ENCODE results near the gene PDE4B. TPM values are rescaled to one million over a fixed set of nuclear protein-coding genes. Genes with fewer than 3 reads are reported as not detected.

Gene PDE4B
- total and polyA plus RNA-seq, 10 of the 15 experiments (the other 5 are each of a cell fraction or from before 2014, with no cell fraction given) = 3.0 to 13.2 (median 5.7) TPM

DNA sequence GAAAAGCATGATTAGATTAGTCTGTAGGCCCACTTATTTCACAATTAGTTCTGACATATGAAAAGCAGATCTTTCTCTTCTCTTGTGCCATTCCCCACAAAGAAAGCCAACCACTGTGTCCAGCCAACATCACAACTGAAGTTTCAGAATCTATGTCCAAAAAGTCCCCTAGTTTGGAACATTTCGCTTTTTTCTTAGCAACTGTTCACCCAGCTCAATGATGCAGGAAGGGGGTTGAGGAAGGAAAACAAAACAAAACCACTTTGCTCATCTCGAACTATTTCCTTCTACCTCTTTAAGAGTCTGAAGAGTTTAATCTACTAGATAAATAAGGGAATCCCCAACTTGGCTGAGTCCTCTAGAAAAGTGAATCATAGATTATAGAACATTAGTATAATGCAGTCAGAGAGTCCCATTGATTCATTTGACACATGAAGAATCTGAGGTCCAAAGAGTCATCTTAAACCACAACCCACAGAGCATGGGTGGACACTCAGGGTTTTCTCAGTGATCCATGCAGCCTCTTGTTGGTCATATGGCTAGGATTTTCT is 581.9 kb downstream of the PDE4B start (continued):
- TF ChIP-seq, protein P1, sequence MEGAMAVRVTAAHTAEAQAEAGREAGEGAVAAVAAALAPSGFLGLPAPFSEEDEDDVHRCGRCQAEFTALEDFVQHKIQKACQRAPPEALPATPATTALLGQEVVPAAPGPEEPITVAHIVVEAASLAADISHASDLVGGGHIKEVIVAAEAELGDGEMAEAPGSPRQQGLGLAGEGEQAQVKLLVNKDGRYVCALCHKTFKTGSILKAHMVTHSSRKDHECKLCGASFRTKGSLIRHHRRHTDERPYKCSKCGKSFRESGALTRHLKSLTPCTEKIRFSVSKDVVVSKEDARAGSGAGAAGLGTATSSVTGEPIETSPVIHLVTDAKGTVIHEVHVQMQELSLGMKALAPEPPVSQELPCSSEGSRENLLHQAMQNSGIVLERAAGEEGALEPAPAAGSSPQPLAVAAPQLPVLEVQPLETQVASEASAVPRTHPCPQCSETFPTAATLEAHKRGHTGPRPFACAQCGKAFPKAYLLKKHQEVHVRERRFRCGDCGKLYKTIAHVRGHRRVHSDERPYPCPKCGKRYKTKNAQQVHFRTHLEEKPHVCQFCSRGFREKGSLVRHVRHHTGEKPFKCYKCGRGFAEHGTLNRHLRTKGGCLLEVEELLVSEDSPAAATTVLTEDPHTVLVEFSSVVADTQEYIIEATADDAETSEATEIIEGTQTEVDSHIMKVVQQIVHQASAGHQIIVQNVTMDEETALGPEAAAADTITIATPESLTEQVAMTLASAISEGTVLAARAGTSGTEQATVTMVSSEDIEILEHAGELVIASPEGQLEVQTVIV (IDR thresholded peaks at IDR 0.05; ENCODE audit: borderline replicate concordance, partially characterized antibody) = no peak
- TF ChIP-seq RAD21 (IDR thresholded peaks at IDR 0.05; ENCODE audit: insufficient read depth, low read depth, low read length) = peak; percentile 16
- peak; percentile 48; the same call in 1 of the 2 replicates for TF ChIP-seq MXI1 (IDR thresholded peaks at IDR 0.05; ENCODE audit: low read depth, low read length)
- TF ChIP-seq STAT3 (IDR thresholded peaks at IDR 0.05; ENCODE audit: low read depth, low read length) = no peak; the same call in 1 of the 2 replicates
- TF ChIP-seq, protein P2, sequence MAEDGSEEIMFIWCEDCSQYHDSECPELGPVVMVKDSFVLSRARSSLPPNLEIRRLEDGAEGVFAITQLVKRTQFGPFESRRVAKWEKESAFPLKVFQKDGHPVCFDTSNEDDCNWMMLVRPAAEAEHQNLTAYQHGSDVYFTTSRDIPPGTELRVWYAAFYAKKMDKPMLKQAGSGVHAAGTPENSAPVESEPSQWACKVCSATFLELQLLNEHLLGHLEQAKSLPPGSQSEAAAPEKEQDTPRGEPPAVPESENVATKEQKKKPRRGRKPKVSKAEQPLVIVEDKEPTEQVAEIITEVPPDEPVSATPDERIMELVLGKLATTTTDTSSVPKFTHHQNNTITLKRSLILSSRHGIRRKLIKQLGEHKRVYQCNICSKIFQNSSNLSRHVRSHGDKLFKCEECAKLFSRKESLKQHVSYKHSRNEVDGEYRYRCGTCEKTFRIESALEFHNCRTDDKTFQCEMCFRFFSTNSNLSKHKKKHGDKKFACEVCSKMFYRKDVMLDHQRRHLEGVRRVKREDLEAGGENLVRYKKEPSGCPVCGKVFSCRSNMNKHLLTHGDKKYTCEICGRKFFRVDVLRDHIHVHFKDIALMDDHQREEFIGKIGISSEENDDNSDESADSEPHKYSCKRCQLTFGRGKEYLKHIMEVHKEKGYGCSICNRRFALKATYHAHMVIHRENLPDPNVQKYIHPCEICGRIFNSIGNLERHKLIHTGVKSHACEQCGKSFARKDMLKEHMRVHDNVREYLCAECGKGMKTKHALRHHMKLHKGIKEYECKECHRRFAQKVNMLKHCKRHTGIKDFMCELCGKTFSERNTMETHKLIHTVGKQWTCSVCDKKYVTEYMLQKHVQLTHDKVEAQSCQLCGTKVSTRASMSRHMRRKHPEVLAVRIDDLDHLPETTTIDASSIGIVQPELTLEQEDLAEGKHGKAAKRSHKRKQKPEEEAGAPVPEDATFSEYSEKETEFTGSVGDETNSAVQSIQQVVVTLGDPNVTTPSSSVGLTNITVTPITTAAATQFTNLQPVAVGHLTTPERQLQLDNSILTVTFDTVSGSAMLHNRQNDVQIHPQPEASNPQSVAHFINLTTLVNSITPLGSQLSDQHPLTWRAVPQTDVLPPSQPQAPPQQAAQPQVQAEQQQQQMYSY (CRISPR knock-in tag; IDR thresholded peaks at IDR 0.05) = no peak
- TF ChIP-seq EED (IDR thresholded peaks at IDR 0.05; ENCODE audit: low read depth) = peak; percentile 86
- TF ChIP-seq ZNF217 (IDR thresholded peaks at IDR 0.05) = peak; percentile 95
- TF ChIP-seq, protein P3, sequence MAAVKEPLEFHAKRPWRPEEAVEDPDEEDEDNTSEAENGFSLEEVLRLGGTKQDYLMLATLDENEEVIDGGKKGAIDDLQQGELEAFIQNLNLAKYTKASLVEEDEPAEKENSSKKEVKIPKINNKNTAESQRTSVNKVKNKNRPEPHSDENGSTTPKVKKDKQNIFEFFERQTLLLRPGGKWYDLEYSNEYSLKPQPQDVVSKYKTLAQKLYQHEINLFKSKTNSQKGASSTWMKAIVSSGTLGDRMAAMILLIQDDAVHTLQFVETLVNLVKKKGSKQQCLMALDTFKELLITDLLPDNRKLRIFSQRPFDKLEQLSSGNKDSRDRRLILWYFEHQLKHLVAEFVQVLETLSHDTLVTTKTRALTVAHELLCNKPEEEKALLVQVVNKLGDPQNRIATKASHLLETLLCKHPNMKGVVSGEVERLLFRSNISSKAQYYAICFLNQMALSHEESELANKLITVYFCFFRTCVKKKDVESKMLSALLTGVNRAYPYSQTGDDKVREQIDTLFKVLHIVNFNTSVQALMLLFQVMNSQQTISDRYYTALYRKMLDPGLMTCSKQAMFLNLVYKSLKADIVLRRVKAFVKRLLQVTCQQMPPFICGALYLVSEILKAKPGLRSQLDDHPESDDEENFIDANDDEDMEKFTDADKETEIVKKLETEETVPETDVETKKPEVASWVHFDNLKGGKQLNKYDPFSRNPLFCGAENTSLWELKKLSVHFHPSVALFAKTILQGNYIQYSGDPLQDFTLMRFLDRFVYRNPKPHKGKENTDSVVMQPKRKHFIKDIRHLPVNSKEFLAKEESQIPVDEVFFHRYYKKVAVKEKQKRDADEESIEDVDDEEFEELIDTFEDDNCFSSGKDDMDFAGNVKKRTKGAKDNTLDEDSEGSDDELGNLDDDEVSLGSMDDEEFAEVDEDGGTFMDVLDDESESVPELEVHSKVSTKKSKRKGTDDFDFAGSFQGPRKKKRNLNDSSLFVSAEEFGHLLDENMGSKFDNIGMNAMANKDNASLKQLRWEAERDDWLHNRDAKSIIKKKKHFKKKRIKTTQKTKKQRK (IDR thresholded peaks at IDR 0.05; ENCODE audit: low read depth, low read length) = no peak
- TF ChIP-seq IRF4 (IDR thresholded peaks at IDR 0.05; ENCODE audit: low read depth, low read length) = 0 out of 2 replicates have a peak, but pooled peaks have one; percentile 39
- no peak for TF ChIP-seq SUPT20H (IDR thresholded peaks at IDR 0.05; ENCODE audit: borderline replicate concordance, control insufficient read depth, low read depth, low read length)
- TF ChIP-seq SIX5 (IDR thresholded peaks at IDR 0.05; ENCODE audit: low read depth, low read length, severe bottlenecking) = no peak
- peak; percentile 65; the same call in 1 of the 2 replicates for TF ChIP-seq DPF2 (IDR thresholded peaks at IDR 0.05)
- peak; percentile 83 for TF ChIP-seq RELA (IDR thresholded peaks at IDR 0.05; ENCODE audit: borderline replicate concordance, partially characterized antibody)
- peak; percentile 83 for TF ChIP-seq NR2F1 (conservative IDR thresholded peaks at IDR 0.05)
- peak in 1 of 2 experiments; percentile 92; a peak in 1 of 4 replicates for TF ChIP-seq CEBPB (IDR thresholded peaks at IDR 0.05; ENCODE audit: borderline replicate concordance in 1 of 2, low read depth in 2 of 2, low read length in 2 of 2)
- TF ChIP-seq POU2F2 (IDR thresholded peaks at IDR 0.05; ENCODE audit: borderline replicate concordance, low read depth, low read length) = 0 out of 3 replicates have a peak, but pooled peaks have one; percentile 30
- TF ChIP-seq, protein P4, sequence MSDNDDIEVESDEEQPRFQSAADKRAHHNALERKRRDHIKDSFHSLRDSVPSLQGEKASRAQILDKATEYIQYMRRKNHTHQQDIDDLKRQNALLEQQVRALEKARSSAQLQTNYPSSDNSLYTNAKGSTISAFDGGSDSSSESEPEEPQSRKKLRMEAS (IDR thresholded peaks at IDR 0.05; ENCODE audit: low read depth, low read length) = no peak
- peak; percentile 91 to 92 for TF ChIP-seq IKZF2 (IDR thresholded peaks at IDR 0.05)

Measured in GM12878 (cell line).